HEK293T (cell line): ENCODE measurements around the gene HOXB4.

ENCODE experiments used
- CTCF ChIA-PET: fragments of 350-600 bp; formaldehyde crosslinking; extraction: SDS; loops from one replicate; lab custom pipeline; 2021; ENCODE audit warnings: antibody characterized with exemption, inconsistent platforms; lab: Yijun Ruan, JAX
- POLR2A ChIA-PET: fragments of 350-600 bp; formaldehyde crosslinking; extraction: SDS; loops from one replicate; lab custom pipeline; 2020; ENCODE audit warnings: antibody characterized with exemption, inconsistent platforms; lab: Yijun Ruan, JAX
- DNase-seq: peaks from one replicate; pipeline ENCODE4 v3.0.0; 2012; ENCODE audit warnings: mixed read lengths; ENCODE audit errors: extremely low spot score
- ARNT ChIP-seq: fragments of 450-650 bp; IDR thresholded peaks from 2 replicates; pipeline ENCODE4 v1.6.1; 2017; ENCODE audit warnings: mild to moderate bottlenecking
- BHLHE40 ChIP-seq: fragments of 450-650 bp; IDR thresholded peaks from 2 replicates; pipeline ENCODE4 v1.6.1; 2016; ENCODE audit warnings: mild to moderate bottlenecking, moderate library complexity, borderline replicate concordance
- CTBP1 ChIP-seq: fragments of 450-650 bp; IDR thresholded peaks from 2 replicates; pipeline ENCODE4 v1.6.1; 2016; ENCODE audit warnings: borderline replicate concordance
- ELF4 ChIP-seq: fragments of 450-650 bp; IDR thresholded peaks from 2 replicates; pipeline ENCODE4 v1.6.1; 2017; ENCODE audit warnings: antibody characterized with exemption
- FOXA1 ChIP-seq: fragments of 450-650 bp; IDR thresholded peaks from 2 replicates; pipeline ENCODE4 v1.6.1; 2016; ENCODE audit warnings: mild to moderate bottlenecking
- FOXK2 ChIP-seq: fragments of 450-650 bp; IDR thresholded peaks from 2 replicates; pipeline ENCODE4 v1.6.1; 2016; ENCODE audit warnings: mild to moderate bottlenecking
- FOXM1 ChIP-seq: fragments of 450-650 bp; IDR thresholded peaks from 2 replicates; pipeline ENCODE4 v1.6.1; 2017; ENCODE audit warnings: mild to moderate bottlenecking, borderline replicate concordance
- HDGF ChIP-seq: fragments of 450-650 bp; IDR thresholded peaks from 2 replicates; pipeline ENCODE4 v1.6.1; 2017; ENCODE audit warnings: antibody characterized with exemption, borderline replicate concordance
- L3MBTL2 ChIP-seq: fragments of 450-650 bp; conservative IDR thresholded peaks from 2 replicates; pipeline ENCODE4 v1.6.1; 2016; ENCODE audit warnings: mild to moderate bottlenecking
- LEF1 ChIP-seq: fragments of 450-650 bp; IDR thresholded peaks from 2 replicates; pipeline ENCODE4 v1.6.1; 2017; ENCODE audit warnings: mild to moderate bottlenecking, borderline replicate concordance
- NFRKB ChIP-seq: fragments of 450-650 bp; IDR thresholded peaks from 2 replicates; pipeline ENCODE4 v1.6.1; 2016; ENCODE audit warnings: mild to moderate bottlenecking, moderate library complexity
- SP1 ChIP-seq: fragments of 450-650 bp; IDR thresholded peaks from 2 replicates; pipeline ENCODE4 v1.6.1; 2017
- SUZ12 ChIP-seq: fragments of 450-650 bp; IDR thresholded peaks from 2 replicates; pipeline ENCODE4 v1.6.1; 2016; ENCODE audit warnings: mild to moderate bottlenecking
- TARDBP ChIP-seq: fragments of 450-650 bp; IDR thresholded peaks from 2 replicates; pipeline ENCODE4 v1.6.1; 2016
- ZNF384 ChIP-seq: fragments of 450-650 bp; IDR thresholded peaks from 2 replicates; pipeline ENCODE4 v1.6.1; 2016
- TF ChIP-seq, protein P1 (sequence below): fragments of 450-650 bp; IDR thresholded peaks from 2 replicates; pipeline ENCODE4 v1.6.1; 2016

HOXB4 gene

DNA sequence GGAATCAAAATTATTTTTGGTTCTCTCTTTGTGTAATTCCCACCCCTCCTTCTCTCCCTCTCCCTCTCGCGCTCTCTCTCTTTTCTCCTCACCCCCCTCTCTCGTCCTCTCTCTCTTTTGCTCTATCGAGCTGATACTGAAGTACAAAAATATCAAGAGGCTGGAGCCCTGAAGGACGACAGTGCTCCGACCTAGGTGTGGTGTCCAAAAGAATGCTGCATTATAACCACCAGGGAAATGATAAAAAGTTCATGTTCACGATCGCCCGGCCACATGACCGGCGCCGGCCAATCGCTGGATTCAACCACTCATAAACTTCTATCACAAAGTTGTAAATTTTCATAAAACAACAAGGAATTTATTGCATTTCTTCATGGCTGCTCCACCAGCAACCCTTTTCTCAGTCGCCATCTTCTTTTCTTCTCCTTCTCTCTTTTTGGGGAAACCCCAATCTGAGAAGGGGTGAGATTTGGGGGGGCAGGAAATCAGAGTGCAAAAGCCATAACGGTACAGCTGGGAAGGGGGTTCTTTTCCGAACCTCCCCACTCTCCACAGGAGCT lies 26.7 kb upstream of the HOXB4 start, which contains the start of gene HOXB6:
Gene HOXB6 (minus strand): TSS at position 217 of the 560 bp plus-strand sequence. CDS start 6,836 bp downstream, outside the sequence.
- ChIA-PET CTCF (interaction anchor here (1.0 kb wide), 1 partner anchor 310 kb away, joined by 3 read pairs; no protein-coding TSS in a partner anchor), POLR2A (interaction anchor here (1.2 kb wide), 1 partner anchor 9 kb away, joined by 3 read pairs; no protein-coding TSS in a partner anchor)
- DNase-seq = no peak
- TF ChIP-seq, protein P1, sequence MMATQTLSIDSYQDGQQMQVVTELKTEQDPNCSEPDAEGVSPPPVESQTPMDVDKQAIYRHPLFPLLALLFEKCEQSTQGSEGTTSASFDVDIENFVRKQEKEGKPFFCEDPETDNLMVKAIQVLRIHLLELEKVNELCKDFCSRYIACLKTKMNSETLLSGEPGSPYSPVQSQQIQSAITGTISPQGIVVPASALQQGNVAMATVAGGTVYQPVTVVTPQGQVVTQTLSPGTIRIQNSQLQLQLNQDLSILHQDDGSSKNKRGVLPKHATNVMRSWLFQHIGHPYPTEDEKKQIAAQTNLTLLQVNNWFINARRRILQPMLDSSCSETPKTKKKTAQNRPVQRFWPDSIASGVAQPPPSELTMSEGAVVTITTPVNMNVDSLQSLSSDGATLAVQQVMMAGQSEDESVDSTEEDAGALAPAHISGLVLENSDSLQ = peak; percentile 53; the same call in 1 of the 2 replicates
- TF ChIP-seq ARNT (no peak), LEF1 (no peak), FOXK2 (no peak), SP1 (no peak), HDGF (no peak), ELF4 (peak; percentile 70; the same call in 1 of the 2 replicates), CTBP1 (peak; percentile 67; the same call in 1 of the 2 replicates), BHLHE40 (no peak), TARDBP (no peak), L3MBTL2 (no peak), NFRKB (peak; percentile 87), ZNF384 (no peak), SUZ12 (no peak), FOXM1 (peak; percentile 83; the same call in 1 of the 2 replicates), FOXA1 (no peak)

DNA sequence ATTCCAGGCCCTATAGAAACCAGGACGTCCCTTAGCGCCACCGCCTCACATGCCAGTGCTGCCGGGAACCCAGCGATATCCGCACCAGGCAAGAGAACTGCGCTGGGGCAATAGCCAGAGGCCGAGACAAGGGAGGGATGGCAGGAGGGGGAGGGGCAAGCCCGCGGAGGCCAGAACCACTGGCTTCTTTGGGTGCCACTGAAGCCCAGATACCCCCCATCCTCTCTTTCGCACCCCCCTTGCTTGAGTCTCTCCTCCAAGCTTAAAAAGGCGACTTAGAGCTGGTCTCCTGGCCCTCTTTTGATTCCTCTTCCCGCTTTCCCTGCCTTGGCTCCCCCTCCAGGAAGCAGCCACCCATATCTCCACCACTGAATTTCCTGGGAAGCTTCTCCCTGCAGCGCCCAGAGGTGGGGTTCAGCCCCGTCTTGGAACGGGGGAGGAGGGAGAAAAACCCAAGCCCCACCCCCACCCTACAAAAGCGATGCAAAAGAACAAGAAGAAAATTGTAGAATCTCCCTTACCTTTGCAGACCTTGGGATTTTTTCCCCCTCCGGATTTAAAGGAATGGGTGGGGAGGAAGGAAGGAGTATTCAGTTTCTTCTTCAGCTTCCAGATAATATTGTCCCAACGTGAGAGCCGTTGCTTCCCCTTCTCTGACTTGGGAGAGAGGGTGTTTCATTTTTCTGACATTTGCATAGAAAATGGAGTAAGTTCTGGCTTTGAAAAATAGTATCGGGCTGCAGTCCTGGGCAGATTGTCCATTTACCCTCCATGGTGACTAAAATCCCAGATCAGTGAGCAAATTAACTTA lies 26.0 kb upstream of the HOXB4 start:
- DNase-seq = no peak
- TF ChIP-seq CTBP1 (no peak), FOXM1 (no peak), L3MBTL2 (no peak), LEF1 (no peak), ELF4 (no peak), FOXK2 (no peak), TARDBP (no peak), ARNT (no peak), SP1 (no peak), FOXA1 (no peak), SUZ12 (no peak), HDGF (no peak), NFRKB (no peak), ZNF384 (no peak), BHLHE40 (no peak)
- TF ChIP-seq, protein P1 = no peak
- CTCF ChIA-PET = interaction anchor here (1.0 kb wide), 1 partner anchor 309 kb away, joined by 3 read pairs; no protein-coding TSS in a partner anchor
- POLR2A ChIA-PET = interaction anchor here (0.9 kb wide), 1 partner anchor 58 kb away, joined by 3 read pairs; no protein-coding TSS in a partner anchor

DNA sequence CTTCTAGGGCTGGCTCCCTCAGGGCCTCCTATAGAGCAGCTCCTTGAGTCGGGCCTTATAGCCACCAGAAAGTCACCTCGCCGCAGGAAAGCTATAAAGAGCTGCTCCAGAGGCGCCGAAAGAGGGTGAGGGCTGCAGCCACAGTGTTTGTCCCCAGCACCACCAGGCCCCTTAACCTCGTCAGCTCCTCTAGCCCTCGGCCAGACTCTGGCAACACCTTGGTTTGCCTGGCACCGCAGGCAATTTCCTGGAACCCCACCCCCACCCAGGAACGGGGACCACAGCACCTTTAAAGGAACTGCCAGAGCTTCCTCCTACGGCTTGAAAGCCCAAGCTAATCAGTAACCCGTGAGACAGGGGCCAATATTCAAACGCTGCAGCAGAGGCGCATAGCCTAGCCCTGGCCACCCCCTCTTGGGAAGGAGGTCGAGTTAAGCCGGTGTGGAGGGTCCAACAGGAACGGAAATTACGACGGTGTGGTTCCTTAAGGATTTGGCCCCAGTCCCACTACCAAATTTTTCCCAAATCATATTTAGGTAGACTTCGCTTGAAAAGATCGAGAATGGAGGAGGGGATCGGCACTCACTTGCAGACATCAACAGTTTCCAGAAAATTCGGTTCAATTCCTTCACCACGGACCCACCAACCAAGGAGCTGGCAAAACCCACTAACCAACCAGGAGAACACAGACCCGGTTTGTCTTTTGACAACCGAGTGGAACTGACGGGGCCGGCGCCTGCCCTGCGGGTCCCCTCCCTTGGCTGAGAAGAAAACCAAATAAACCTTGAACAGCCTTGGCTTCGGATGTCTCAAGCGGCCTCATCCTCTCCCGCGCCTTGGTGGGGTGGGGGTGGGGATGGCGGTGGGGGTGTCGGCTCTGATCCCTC lies 23.6 kb upstream of the HOXB4 start:
- CTCF ChIA-PET = interaction anchor here (0.6 to 2.0 kb wide), 6 partner anchors 14 to 373 kb away, joined by 3 to 8 read pairs (median 3); no protein-coding TSS in a partner anchor
- TF ChIP-seq FOXM1 (no peak), ELF4 (no peak)
- POLR2A ChIA-PET = interaction anchor here (1.2 to 1.9 kb wide), 2 partner anchors 8 to 501 kb away, joined by 5 to 14 read pairs; partner anchors contain the start of genes CBX1 and HOXB7
- DNase-seq = no peak

DNA sequence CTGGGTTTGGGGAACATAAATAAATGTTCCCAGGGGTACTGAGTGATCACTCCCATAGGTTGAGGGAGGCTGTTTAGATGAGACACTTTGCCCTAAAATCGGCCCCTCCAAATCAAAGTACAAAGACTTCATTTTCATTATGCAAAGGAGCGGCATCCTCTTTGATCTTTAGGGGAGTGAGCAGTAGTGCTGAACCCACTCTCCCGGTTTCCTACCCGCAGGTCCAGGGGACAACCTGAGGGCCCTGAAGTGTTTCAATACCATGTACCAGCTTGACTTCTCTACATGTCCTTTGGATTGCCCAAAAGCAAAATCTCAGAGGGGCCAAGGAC lies 23.0 kb upstream of the HOXB4 start:
- CTCF ChIA-PET = interaction anchor here (0.6 to 2.0 kb wide), 6 partner anchors 14 to 373 kb away, joined by 3 to 8 read pairs (median 3); no protein-coding TSS in a partner anchor
- POLR2A ChIA-PET = interaction anchor here (1.2 to 1.9 kb wide), 2 partner anchors 9 to 500 kb away, joined by 5 to 14 read pairs; partner anchors contain the start of genes CBX1 and HOXB7
- no peak for DNase-seq
- TF ChIP-seq FOXK2 = no peak
- TF ChIP-seq CTBP1 = no peak
- TF ChIP-seq ARNT = no peak
- no peak for TF ChIP-seq SP1
- TF ChIP-seq, protein P1 = no peak
- no peak for TF ChIP-seq BHLHE40
- no peak for TF ChIP-seq FOXA1
- TF ChIP-seq TARDBP = no peak
- no peak for TF ChIP-seq SUZ12
- no peak for TF ChIP-seq LEF1
- no peak for TF ChIP-seq ELF4
- TF ChIP-seq FOXM1 = no peak
